ENCODE measurements around the gene GPR50. TPM values are rescaled to one million over a fixed set of nuclear protein-coding genes. Genes with fewer than 3 reads are reported as not detected.

The GPR50 gene
- polyA plus RNA-seq, 6 donors from 2014 or later = not detected

Other genes starting within 250 kb of the GPR50 start
- gene HMGB3, start 193.2 kb upstream of the GPR50 start, polyA plus RNA-seq (ENCODE audit: low read depth in 6 of 6) = 1 to 10 TPM in 1 of 6 donors, under 1 TPM in 4, not detected in 1; 0.16 to 2.5 (median 0.48) TPM
- gene VMA21, start 220.6 kb downstream of the GPR50 start, polyA plus RNA-seq (ENCODE audit: low read depth in 6 of 6) = 10 to 100 TPM; 26.7 to 51.1 (median 32.8) TPM